ENCODE measurements around the gene SAMD4B.

DNA sequence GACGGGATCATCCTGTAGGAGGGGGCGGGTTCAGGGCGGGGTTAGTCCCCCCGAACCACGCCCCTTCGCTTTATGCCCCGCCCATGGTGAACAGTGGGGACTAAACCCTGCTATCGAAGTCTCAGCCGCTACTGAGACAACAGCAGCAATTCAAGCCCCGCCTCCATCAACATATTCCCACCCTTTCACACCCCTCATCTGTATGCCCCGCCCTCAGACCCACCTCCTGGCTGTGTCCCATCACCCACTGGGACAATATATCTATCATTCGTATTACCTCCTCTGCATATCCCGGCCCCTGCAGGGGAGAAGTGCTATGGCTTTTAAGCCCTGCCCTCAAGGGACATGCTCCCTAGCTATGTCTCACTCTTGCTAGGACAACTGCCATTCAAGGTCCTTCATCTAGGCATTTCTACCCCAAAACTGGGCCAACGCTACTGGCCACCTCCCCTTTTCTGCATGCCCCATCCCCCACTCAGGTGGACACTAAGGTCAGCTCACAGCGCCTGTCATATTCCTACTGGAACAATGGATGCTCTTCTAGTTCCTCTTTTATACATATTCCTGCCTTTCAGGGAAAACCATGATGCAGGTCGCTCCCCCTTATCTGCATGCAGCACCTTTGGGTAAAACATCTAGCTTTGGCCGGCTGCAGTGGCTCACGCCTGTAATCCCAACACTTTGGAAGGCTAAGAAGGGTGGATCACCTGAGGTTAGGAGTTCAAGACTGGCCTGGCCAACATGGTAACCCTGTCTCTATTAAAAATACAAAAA is 33.5 kb upstream of the SAMD4B start:
- TF ChIP-seq, protein P1, sequence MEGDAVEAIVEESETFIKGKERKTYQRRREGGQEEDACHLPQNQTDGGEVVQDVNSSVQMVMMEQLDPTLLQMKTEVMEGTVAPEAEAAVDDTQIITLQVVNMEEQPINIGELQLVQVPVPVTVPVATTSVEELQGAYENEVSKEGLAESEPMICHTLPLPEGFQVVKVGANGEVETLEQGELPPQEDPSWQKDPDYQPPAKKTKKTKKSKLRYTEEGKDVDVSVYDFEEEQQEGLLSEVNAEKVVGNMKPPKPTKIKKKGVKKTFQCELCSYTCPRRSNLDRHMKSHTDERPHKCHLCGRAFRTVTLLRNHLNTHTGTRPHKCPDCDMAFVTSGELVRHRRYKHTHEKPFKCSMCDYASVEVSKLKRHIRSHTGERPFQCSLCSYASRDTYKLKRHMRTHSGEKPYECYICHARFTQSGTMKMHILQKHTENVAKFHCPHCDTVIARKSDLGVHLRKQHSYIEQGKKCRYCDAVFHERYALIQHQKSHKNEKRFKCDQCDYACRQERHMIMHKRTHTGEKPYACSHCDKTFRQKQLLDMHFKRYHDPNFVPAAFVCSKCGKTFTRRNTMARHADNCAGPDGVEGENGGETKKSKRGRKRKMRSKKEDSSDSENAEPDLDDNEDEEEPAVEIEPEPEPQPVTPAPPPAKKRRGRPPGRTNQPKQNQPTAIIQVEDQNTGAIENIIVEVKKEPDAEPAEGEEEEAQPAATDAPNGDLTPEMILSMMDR (IDR thresholded peaks at IDR 0.05; ENCODE audit: poor library complexity): no peak
- no peak for TF ChIP-seq EZH2 (IDR thresholded peaks at IDR 0.05; ENCODE audit: borderline replicate concordance)

All from hepatocyte (in vitro differentiated cells).